Brain microvascular endothelial cell (primary cell): ENCODE measurements around the gene ZNF827.
"Not testable (repeated sequence)": the region's sequence is repeated elsewhere in the genome, so short reads cannot be mapped to it uniquely, and the experiment has no call there.

Experiments used
- DNase-seq: peaks from one replicate; pipeline ENCODE4 v3.0.0-alpha.2; 2020
- H3K27ac ChIP-seq: fragments of 250-450 bp; sonication (Bioruptor Pico); 2 replicates; pipeline ENCODE4 v1.5.1; 2020; ENCODE audit warnings: mild to moderate bottlenecking, moderate library complexity
- H3K27me3 ChIP-seq: fragments of 250-450 bp; sonication (Bioruptor Pico); replicated peaks from 2 replicates; pipeline ENCODE4 v1.5.1; 2020; ENCODE audit warnings: mild to moderate bottlenecking
- H3K36me3 ChIP-seq: fragments of 250-450 bp; sonication (Bioruptor Pico); replicated peaks from 2 replicates; pipeline ENCODE4 v1.5.1; 2020; ENCODE audit warnings: mild to moderate bottlenecking
- H3K4me3 ChIP-seq: 2 replicates; pipeline ENCODE4 v1.5.1; 2011; ENCODE audit warnings: low read depth, mild to moderate bottlenecking, control low read depth, low read length, moderate library complexity
- in situ Hi-C: cut with HindIII; loops from 2 replicates; pipeline ENCODE4 v1.10.0; 2017; ENCODE audit warnings: low sequenced_read_pairs, low pct_ligation_motif_present
- TF ChIP-seq, protein P1 (sequence below): IDR thresholded peaks from 2 replicates; pipeline ENCODE4 v1.5.1; 2011; ENCODE audit warnings: low read depth, mild to moderate bottlenecking, moderate library complexity, low read length, control low read depth, inconsistent platforms; ENCODE audit errors: missing control alignments

ZNF827 gene

DNA sequence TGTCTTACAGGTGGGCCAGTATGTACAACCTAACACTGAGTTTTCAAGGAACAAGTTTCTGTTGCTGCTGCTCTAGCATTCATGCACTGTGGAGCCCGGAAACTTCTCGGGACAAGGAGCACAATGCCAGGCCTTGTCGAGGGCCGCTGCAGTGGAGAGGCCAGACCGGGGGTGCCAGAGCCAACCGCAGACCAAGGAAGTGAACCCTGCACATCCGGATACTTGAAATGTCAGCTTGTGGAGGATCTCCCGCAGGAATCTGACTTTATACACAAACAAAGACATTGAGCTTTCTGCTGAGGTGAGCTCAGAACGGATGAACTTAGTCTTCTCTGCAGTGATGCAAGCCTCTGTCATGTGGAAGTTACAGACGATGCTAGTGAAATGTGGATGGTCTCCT is 99.5 kb downstream of the ZNF827 start:
- Histone ChIP-seq H3K27me3 (no peaks in the 10 kb centered on the region), H3K36me3 (no peaks in the 10 kb centered on the region), H3K4me3 (no peak overlapping the region), H3K27ac (no peak overlapping the region)
- in situ Hi-C loops: no loop called here
- peak; percentile 59 for DNase-seq
- TF ChIP-seq, protein P1, sequence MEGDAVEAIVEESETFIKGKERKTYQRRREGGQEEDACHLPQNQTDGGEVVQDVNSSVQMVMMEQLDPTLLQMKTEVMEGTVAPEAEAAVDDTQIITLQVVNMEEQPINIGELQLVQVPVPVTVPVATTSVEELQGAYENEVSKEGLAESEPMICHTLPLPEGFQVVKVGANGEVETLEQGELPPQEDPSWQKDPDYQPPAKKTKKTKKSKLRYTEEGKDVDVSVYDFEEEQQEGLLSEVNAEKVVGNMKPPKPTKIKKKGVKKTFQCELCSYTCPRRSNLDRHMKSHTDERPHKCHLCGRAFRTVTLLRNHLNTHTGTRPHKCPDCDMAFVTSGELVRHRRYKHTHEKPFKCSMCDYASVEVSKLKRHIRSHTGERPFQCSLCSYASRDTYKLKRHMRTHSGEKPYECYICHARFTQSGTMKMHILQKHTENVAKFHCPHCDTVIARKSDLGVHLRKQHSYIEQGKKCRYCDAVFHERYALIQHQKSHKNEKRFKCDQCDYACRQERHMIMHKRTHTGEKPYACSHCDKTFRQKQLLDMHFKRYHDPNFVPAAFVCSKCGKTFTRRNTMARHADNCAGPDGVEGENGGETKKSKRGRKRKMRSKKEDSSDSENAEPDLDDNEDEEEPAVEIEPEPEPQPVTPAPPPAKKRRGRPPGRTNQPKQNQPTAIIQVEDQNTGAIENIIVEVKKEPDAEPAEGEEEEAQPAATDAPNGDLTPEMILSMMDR: no peak

DNA sequence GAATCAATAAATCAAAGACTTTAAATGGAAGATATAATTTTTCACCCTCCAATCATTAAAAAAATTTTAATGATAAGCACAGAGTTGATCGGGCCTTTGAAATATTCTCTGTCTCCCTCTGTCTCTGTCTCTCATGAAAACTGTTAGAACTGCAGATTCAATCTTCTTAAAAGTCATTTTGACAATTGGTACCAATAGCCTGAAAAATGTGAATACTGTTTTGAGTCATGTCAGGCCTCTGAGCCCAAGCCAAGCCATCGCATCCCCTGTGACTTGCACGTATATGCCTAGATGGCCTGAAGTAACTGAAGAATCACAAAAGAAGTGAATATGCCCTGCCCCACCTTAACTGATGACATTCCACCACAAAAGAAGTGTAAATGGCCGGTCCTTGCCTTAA is 106.2 kb downstream of the ZNF827 start:
- not testable (repeated sequence) for H3K4me3 ChIP-seq

DNA sequence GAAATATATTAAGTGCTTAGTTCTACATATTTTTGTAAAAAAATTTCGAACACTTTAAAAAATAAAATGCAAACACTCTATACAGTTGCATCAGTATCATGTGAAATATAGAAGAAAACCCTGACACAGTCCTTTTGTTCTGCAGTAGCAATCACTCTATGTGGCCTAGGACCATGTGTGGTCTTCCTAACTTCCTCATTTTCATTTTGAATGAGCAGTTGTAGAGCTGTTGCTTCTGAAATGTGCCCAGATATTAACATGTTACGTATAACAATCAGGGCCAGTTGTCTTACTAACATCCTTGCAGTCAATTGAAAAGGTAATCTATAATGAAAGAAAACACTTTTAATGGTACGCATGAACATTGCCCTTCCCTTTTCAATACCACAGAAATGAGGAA is 107.9 kb downstream of the ZNF827 start:
- DNase-seq: no peak
- in situ Hi-C loops: no loop called here
- H3K36me3 ChIP-seq: no peaks in the 10 kb centered on the region
- no peak overlapping the region for H3K27ac ChIP-seq
- TF ChIP-seq, protein P1: no peak
- H3K27me3 ChIP-seq: no peaks in the 10 kb centered on the region
- H3K4me3 ChIP-seq: no peak overlapping the region

More for the DNA sequence above, 106.2 kb downstream of the ZNF827 start:
- H3K36me3 ChIP-seq, DNase-seq, H3K27me3 ChIP-seq, in situ Hi-C loops, H3K27ac ChIP-seq: not testable (repeated sequence)

DNA sequence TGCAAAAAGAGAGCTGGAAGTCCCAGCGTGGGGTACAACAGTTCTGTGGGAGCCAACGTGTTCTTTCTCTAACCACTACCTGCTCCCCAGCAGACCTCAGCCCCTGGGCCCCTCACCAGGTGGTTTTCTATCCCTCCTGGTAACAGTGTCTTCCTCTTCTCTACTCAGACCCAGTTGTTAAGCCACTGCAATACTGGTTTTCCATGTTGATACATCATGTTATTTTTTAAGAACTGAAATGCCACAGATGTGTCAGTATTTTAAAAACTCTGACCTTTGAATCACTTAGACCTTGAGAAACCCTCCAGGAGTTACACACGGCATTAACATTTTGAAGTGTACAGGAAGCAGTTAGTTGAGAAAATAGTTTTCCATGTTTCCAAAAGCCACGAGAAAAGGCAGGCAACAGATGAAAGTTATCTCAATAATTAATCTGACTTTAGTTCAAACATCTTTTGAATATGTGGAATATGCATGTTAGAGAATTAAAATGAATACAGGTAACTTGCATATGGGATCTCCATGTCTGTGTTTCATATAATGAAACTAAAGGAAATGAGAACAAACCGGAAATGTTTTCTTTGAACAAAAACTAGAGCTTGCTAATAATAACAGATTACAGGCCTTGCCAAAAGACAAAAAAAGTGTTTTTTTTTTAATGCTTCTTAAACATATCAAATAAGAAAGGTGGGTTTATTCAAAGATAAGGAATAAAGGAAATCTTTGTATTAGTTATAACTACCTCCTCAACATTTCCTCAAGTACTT is 108.8 kb downstream of the ZNF827 start:
- no peak overlapping the region for H3K27ac ChIP-seq
- H3K4me3 ChIP-seq: no peak overlapping the region
- TF ChIP-seq, protein P1: no peak
- in situ Hi-C loops: no loop called here
- no peaks in the 10 kb centered on the region for H3K27me3 ChIP-seq
- no peak for DNase-seq
- no peaks in the 10 kb centered on the region for H3K36me3 ChIP-seq

DNA sequence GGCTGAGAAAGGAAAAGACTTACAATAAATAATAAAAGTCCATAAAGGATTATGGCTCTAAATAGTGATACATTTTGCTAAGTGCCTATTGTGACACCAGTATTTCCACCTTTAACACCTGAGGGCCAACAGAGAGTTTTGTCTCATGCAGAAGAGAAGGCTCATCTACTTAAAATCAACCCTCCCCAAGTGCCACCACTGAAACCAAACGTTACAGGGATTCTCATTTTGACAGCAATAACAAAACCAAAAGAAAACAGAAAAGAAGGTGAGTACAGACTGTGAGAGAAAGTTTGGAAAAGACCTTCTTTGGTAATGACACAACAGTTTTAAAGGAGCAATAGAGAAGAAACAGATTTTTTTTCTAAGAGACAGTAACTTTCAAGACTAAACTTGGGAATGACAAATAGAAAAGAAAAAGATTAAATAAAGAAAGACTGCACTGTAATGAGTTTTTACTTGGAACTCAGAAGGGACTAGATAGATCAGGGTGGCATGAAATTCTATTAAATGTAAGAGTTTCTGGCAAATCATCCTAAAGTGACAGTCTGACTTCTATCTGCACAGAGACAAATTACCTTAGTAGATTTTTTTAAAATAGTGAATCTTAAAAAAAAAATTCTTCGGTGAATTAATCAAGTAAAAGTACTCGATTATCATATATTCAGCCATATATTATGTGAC is 109.7 kb downstream of the ZNF827 start:
- in situ Hi-C loops: no loop called here
- H3K4me3 ChIP-seq: no peak overlapping the region
- H3K27ac ChIP-seq: no peak overlapping the region
- no peak for DNase-seq
- TF ChIP-seq, protein P1: no peak
- no peaks in the 10 kb centered on the region for H3K27me3 ChIP-seq
- H3K36me3 ChIP-seq: no peaks in the 10 kb centered on the region

DNA sequence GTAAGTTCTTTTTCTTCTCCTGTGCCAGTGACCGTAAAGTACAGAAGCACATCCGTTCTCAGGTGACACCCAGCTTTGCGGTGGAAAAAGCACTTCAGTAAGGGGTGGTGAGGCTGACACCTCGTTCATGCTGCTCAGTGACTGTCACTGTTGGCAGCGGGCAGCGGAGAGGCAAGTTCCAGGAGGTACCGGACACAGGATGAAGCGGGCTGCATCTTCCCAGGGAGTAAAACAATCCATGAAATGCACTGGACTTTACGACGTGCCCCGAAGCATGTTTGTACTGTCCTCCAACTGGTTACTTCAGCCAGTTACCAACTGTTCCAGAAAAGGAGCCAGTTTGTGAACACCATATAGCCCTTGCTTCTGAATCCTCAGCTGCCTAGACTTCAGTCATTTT is 110.7 kb downstream of the ZNF827 start:
- in situ Hi-C loops: no loop called here
- DNase-seq: no peak
- Histone ChIP-seq H3K27me3 (no peaks in the 10 kb centered on the region), H3K4me3 (no peak overlapping the region), H3K36me3 (no peaks in the 10 kb centered on the region), H3K27ac (no peak overlapping the region)
- TF ChIP-seq, protein P1: no peak
